B cell (primary cell): ENCODE results near the gene THYN1.

Experiments used
- EZH2 ChIP-seq: IDR thresholded peaks from 2 replicates; pipeline ENCODE4 v1.6.1; 2012; ENCODE audit warnings: borderline replicate concordance, low read depth, mild to moderate bottlenecking, moderate library complexity, low read length; ENCODE audit not compliant: insufficient read depth, poor library complexity, severe bottlenecking
- TF ChIP-seq, protein P1 (sequence below): fragments of 200-600 bp; IDR thresholded peaks from one replicate; pipeline ENCODE4 v1.8.0; 2022; ENCODE audit warnings: antibody characterized with exemption, mild to moderate bottlenecking

- TF ChIP-seq, protein P1, sequence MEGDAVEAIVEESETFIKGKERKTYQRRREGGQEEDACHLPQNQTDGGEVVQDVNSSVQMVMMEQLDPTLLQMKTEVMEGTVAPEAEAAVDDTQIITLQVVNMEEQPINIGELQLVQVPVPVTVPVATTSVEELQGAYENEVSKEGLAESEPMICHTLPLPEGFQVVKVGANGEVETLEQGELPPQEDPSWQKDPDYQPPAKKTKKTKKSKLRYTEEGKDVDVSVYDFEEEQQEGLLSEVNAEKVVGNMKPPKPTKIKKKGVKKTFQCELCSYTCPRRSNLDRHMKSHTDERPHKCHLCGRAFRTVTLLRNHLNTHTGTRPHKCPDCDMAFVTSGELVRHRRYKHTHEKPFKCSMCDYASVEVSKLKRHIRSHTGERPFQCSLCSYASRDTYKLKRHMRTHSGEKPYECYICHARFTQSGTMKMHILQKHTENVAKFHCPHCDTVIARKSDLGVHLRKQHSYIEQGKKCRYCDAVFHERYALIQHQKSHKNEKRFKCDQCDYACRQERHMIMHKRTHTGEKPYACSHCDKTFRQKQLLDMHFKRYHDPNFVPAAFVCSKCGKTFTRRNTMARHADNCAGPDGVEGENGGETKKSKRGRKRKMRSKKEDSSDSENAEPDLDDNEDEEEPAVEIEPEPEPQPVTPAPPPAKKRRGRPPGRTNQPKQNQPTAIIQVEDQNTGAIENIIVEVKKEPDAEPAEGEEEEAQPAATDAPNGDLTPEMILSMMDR = no peak
- no peak for TF ChIP-seq EZH2
These were observed 39.5 kb upstream of the THYN1 start for GRCh38 chr11:134292661-134293060.
